HG03045 (cell line): Measurements from ENCODE around the gene MAML3.
A peak's percentile ranks its signal among the peaks of the same experiment; 100 is the strongest.

Experiments
- ATAC-seq: cut with Tn5 transposase; IDR thresholded peaks from one replicate; pipeline ENCODE4 v1.9.1; 2021; ENCODE audit warnings: mild to moderate bottlenecking, moderate library complexity; ENCODE audit not compliant: unreplicated experiment

Gene MAML3

DNA sequence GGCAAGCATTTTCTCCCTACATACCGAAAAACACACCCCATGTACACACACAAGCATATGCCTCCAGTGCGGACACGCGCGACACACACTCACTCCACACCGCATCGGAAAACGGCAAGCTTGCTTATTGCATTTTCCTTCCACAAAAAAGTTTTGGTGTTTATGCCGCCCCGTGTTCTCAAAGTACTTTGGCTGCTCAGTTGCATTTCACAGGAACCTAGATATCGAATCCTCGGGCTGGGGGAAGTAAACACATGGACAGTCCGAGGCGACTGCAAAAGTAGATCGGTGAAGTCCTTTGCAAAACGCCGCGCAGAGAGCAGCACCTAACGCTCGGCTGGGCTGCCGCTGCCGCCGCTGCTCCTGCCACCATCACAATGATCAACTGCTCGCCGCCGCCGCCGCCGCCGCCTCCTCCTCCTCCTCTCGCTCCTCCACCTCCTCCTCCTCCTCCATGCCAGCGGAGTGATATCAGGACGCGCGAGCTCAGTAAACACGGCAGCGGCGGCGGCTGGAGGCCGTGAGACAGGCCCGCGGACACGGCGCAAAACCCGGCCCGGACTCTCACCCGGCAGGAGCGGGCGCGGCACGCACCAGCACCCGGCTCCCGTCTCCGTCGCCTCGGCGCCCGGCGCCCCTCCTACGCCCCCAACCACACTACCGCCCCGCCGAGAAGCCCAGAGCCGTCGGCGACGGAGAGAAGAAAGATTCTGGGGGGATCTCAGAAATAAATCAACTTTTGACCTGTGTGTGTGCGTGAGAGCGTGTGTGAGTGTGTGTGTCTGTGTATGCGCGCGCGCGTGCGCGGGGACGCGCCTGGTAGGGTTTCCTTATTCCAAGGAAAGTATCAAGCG is at the start of gene MAML3:
Gene MAML3, minus strand, starts transcription at position 467 of the 854 bp plus-strand sequence. CDS start 857 bp downstream, outside the sequence.
- peak; percentile 46 for ATAC-seq

DNA sequence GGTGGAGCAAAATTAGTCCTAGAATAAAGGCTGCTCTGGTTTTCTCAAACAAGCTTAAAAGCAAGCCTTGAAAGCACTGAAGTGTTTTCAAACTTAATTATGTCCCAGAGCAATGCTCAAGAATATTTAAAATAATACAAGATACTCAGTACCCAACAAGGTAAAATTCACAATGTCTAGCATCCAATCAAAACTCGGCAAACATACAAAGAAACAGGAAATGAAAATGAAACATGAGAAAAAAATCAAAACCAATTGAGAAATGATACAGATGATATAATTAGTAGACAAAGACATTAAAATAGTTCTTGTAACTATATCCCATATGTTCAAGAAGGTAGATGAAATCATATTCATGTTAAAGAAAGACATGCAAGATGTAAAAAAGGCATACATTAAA is 45.0 kb upstream of the MAML3 start:
- no peak for ATAC-seq

DNA sequence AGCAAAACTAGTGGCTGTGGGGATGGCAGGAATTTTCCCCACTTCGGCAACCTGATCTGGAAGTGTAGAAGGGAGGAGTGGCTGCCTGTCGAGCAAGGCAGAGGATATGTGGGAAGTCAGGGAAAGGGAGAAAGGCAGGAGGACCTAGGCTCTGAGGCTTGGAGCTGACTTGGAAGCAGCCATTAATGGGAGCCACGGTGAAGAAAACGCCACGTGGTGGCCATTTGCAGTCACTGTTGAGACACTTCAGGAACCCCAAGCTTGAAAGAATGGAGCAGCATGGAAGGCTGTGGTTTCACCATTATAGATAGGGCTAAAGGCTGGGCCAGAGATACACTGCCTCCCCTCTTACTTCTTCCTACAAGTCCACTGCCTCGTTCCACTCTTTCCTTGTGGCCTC is 41.8 kb upstream of the MAML3 start:
- ATAC-seq = no peak

DNA sequence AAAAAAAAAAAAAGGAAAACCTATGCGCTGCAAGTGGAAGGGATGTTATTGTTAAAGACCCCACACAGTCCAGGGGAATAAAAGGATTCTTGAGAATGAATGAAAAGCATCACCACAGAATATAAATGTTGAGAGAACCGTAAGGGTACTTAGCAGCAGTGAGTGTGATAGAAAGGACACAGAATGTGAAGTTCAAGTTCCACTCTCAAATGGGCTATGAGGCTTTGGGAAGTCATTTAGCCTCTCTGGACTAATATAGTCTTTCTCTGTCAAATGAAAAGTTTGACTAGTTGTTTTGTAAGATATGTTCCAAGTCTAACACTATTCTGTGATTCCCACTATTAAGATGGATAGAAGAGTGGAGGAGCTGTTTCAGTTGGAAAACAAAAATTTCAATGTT is 35.8 kb upstream of the MAML3 start:
- ATAC-seq = no peak

DNA sequence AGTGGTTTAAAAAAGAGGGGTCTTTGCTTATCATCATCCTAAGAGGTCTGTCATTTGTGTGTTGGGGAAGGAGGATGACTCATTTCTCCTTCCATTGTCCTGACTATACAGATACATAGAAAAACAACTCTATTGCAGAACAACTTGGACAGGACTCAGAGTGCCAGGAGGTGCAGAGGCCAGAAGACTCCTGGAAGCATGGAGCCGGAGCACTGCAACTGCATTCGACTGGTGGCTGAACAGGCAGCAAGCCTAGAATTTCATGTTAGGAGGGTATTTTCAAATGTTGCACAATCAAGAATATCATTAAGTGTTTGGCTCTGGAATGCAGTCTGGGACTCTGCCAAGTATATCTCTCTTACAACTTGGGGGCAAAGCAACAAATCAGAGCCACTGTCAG is 35.0 kb upstream of the MAML3 start:
- ATAC-seq = no peak

DNA sequence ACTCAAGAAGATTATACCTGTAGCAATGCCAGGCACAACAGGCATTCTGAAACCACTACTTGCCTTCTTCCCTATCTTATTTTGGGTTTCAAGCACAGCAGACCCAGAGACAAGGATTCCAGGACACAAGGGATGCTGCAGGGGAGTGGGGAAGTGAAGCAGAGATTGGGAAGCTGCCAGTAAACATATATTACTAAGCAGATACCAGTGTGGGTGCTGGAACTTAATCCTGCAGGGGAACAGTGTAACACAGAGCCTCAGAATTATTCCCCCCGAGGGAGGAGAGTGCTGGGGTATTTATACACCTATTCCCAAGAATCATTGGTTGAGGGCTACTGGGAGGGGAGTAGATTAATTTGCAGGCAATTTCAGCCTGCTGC is 33.3 kb upstream of the MAML3 start:
- no peak for ATAC-seq

DNA sequence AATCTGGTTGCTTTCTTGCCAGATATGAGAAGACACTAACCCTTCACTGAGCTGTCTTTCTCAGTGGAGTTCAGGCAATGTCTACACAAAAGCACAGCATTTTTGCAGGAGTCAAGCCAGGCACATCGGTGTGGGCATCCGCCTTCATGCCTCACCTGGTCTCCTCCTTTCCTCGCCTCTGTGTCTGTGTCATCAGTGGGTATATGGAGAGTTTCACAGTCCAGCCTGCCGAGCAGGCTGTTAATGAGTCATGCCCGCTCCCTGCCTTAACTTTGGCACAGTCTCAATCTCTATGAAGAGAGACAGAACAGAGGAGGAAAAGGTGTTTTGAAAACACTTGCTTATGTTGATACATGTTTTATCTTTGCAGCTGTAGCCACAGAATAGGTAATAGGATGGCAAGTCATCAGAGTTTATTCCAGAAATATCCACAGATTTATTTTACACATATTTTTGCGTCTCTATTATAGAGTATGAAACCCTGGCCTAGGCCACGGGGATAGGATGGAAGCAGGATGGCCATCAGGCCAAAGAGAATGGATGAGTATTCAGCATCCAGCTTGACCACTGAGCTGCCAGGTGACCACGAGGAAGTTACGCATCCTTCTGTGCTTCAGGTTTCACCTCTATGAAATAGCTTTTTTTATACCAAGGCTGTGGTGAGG is 32.8 kb upstream of the MAML3 start:
- no peak for ATAC-seq

DNA sequence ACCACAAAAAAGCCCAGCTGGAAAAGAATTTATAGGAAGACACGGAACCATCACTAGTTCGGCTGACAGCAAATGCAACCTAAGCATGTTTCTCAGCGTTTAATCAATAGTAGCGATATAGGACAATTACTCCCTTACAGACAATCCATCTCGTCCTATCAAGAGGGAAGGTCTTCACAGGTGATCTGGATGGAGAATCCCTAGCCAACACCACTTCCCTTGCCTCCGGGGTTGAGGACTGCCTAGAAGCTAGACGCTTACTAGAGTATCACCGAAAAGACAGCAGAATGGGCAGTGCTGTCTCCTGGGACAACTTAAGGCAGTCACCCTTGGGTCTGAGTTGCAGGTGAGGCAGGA is 32.1 kb upstream of the MAML3 start:
- ATAC-seq = no peak

DNA sequence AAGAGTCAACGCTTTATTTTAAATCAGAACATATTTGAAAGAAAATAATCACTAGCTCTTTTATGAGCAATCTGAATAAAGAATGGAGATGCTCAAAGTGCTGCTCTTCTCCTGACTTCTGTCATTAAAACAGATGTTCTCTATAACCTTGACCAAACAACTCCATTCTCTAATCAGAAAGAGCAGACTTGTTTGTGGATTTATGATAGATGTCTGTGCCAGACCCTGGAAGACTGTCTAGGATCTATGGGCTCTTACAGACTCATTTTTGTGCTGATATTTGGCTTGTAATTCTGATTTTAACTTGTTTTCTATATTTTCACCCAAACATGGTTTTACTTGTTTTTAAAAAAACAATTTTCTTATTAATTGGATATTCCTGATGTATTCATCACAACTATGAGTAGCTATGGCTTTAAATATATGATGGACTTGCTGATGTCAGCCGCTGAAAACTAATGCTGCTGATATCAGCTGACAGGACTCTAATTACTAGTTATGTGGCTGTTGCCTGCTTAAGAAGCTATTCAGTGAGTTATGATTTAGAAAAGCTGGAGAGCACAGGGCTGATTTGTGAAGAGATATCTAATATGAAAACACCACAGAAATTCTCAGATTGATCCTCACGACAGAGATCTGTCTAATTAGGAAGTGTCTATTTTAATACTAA is 31.6 kb upstream of the MAML3 start:
- no peak for ATAC-seq

DNA sequence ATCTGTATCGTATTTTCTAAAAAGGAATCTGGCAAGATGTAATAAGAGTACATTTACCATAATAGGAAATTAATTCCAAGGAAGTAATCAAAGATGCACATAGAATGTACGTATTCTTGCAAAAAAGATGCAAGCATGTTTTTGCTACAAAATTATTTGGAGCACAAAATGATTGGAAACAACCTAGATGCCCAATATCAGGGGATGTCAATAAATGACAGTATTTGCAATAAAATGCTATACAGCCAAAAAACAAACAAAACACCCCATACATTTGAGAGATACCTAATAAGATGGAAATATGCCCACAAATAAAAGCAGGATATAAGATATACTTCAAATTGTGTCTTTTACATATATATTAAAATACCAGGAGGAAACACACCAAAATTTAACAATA is 29.3 kb upstream of the MAML3 start:
- ATAC-seq = no peak

DNA sequence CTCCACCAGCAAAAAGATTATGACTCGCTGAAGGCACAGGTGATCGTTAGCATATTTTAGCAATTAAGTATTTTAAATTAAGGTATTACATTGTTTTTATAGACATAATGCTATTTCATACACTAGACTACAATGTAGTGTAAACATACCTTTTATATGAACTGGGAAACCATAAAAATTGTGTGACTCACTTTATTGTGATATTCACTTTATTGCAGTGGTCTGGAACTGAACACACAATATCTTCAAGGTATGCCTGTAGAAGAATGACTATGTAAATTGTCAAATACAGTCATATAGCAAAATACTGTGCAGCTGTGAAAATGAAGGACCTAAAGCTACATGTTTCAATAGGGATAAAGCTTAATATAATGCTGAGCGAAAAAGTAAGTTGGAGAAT is 26.6 kb upstream of the MAML3 start:
- ATAC-seq = no peak

DNA sequence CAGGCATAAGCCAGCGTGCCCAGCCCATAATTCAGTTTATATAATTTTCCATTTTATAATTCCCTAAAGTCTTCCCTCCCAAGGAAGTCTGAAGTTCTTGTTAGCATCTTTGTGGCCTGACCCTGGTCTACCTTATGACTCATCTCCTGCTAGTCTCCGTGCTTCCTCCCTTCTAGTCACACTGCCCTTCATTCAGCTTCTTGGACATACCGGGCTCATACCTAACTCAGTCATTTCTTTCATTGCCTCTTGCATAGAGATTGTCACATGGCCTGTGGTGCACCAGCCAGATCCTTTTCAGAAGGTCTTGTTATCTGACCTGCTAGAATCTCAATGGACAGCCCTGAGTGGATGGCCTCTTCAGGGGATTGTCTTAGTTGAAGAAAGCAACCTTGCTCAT is 22.8 kb upstream of the MAML3 start:
- ATAC-seq = no peak

DNA sequence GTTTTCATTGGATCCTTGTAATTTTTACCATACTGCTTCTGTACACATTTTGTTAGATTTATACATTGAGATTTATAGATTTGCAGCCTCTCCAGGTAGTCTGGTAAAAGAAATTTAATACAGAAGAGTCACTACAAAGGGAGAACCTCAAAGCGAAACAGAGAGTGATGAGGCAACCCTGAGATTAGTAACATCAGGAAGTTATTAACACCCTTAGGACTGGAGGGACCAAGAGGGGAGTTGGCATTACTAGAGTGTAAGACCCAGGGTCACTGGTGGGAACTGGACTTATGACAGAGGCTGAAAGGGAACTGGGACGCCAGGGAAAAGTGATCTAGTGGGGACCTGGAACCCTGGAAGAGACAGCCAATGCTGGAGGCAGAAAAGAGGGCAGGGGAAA is 20.6 kb upstream of the MAML3 start:
- ATAC-seq = no peak

DNA sequence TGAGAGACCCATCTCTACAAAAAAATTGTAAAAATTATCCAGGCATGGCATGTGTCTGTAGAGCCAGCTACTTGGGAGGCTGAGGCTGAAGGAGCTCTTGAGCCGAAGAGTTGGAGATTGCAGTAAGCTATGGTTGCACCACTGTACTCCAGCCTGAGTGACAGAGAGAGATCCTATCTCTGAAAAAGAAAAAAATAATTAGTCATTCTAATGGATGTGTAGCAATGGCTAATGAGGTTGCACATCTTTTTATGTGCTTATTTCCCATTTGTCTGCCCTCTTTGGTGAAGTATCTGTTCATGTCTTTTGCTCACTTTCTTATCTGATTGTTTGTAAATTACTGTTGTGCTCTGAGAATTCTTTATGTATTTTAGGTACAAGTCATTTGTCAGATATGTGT is 19.0 kb upstream of the MAML3 start:
- ATAC-seq = no peak

DNA sequence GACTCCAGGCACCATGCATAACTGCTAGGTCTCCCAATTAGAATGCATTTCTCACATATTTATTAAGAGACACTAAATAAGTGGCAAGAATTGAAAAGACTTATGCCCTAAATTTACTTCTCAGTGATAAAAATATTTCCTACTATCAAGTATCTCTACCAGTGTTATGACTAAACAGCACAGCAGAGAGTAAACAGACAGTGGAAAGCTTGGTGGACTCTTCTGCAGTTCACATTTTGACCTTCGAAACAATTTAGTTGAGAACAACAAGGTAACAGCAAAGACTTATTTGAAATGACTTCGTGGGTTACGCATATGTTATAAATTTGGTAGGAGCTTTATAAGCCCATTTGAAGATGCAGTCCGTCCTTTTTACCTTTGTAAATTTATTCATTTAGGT is 16.3 kb upstream of the MAML3 start:
- ATAC-seq = no peak

DNA sequence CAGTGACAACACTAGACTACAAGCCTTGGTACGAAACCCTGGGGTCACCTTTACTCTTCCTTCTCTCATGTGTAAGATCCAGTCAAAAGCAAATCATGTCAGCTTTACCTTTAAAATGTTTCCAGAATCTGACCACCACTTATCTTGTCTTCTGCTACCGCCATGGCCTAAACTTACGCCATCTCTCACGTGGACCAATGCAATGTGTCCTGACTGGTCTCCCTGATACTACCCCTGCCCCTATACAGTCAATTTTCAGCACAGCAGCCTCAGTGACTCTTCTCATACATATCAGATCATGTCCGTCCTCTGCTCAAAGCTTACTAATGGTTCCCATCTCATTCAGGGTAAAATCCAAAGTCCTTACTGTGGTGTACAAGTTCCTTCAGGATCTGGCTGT is 15.0 kb upstream of the MAML3 start:
- ATAC-seq = no peak

DNA sequence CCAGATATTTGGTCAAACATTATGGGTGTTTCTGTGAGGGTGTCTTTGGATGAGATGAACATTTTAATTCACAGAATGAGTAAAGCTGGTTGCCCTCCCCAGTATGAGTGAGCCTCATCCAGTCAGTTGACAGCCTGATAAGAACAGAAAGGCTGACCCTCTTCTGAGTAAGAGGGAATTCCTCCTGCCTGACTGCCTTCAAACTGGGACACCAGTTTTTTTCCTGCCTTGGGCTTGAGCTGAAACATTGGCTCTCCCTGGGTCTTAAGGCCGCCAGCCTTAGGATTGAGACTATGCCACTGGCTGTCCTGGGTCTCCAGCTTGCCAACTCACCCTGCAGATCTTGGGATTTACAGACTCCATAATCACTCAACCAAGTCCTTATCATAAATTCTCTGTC is 14.5 kb upstream of the MAML3 start:
- no peak for ATAC-seq

DNA sequence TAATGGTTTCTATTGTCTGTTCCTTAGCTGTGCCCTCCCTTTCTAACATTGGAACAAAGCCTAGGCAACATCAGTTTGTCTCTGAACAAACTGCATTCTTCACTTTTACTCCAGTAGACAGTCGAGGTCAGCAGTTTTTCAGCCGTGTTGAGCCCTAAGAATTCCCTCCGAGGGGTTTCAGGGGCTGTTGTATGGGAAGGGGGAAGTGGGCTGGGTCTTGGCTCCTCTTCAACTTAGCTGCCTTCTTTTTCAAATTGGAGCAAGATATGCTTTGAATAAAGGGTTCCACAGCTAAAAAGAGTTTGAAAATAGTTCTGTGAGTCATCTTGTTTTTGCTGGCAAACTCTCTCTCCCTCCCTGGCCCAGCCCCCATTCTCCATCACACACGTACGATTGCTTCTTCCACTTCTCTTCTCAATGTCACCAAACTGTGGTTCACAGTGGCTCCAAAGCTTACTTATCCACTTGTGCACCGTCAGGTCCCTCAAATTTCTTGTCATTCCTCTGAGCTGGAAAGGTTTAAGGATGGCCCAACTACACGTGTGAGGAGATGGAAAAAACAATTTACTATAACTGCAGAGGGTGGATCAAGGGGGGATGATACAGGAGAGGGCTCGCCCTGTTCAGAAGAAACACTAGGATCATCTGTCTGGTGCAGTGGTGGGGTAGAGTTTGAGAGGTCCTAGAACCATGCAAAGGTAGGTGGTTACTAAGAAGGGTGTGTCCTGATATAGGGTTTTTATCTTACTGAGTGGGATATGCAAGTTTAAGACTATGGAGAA is 9.2 kb upstream of the MAML3 start:
- ATAC-seq = no peak

DNA sequence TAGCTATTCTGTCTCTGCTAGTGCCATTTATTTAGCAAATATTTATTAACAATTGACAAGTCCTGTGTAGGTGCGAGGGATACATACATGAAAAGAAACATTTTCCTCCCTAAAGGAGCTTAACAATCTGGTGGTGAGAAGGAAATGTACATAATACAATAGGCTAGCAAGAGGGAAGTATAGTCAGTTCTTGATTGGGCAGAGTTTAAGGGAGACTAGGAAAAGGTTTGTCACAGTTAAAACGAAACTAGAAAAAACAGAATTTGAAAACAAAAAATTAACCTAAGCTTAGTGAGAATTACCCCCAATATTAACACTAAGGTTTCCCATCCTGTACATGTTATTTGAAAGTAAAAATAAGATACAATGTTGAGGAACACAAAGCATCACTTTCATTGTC is 8.6 kb upstream of the MAML3 start:
- no peak for ATAC-seq

DNA sequence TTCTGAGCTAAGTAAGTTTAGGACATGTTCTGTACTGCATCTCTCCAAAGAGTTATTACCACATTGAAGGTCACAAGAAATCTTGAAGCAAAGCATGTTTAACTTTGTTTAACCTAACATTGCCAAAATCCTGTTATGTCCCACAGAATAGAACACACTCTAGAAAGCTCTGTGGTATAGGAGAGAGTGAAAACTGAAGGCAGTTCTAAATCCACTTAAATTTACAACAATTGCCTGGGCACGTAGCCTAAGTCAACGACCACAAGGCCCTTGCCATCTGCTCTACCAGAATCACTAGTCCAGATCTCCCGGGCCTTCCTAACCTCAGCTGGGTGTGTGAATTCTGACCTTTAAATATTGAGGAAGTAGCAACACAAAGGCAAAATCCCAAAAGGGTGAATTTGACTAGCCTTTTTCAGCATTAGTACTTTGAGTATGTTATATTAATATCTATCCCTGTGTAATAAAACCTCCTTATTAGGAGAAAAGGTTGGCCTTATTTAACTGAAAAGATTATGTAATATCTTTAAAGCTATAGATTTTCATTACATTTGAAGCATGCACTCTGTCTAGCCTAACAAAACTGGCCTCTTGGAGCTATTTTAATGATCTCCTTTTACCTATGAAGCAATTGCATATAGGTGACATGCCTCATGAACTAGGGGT is 4.5 kb upstream of the MAML3 start:
- ATAC-seq = no peak

DNA sequence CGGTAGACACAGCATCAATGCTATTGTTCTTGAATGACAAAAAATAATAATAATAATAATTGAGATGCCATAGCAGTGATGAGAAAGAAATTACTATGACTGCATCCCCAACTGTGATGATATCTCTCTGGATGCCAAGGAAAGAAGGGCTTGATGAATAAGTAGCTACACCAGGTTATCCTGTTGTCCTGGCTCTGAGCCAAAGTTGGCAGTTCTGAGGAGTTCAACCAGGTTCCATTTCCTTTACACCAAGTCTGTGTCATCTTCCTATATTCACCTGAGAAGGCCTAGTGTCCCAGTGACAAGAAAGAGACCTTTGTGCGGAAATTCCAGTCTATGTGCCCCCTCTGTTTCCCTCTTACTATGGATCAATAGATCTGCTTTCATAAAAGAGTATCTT is 3.4 kb upstream of the MAML3 start:
- ATAC-seq = no peak
